Lower lobe of right lung (tissue), 2 donors: ENCODE results near the gene RILPL1. TPM values are rescaled to one million over a fixed set of nuclear protein-coding genes. Genes with fewer than 3 reads are reported as not detected.
"Not testable (repeated sequence)": the region's sequence is repeated elsewhere in the genome, so short reads cannot be mapped to it uniquely, and the experiment has no call there.

Source experiments
- ATAC-seq, 2 donors: fragments of 200-7000 bp; cut with Tn5 transposase; one replicate each; pipeline ENCODE4 v1.9.1; 2020 to 2022; ENCODE audit warnings: mild to moderate bottlenecking in 2 of 2, moderate library complexity in 2 of 2
- DNase-seq: peaks from one replicate; pipeline ENCODE4 v3.0.0-alpha.2; 2020
- H3K27ac ChIP-seq: fragments of 200-600 bp; one replicate; pipeline ENCODE4 v1.8.0; 2022
- H3K27me3 ChIP-seq: fragments of 200-600 bp; one replicate; pipeline ENCODE4 v1.8.0; 2022; ENCODE audit warnings: low read depth
- H3K36me3 ChIP-seq: fragments of 200-600 bp; one replicate; pipeline ENCODE4 v1.8.0; 2022; ENCODE audit warnings: mild to moderate bottlenecking
- H3K4me1 ChIP-seq: fragments of 200-600 bp; one replicate; pipeline ENCODE4 v1.8.0; 2022
- H3K4me3 ChIP-seq: fragments of 200-600 bp; one replicate; pipeline ENCODE4 v1.8.0; 2022; ENCODE audit warnings: mild to moderate bottlenecking
- H3K9me3 ChIP-seq: fragments of 200-600 bp; one replicate; pipeline ENCODE4 v1.8.0; 2022
- intact Hi-C: fragments of 100-400 bp; cut with DNase I; formaldehyde crosslinking; loops from one replicate; pipeline ENCODE4 v1.11.0; 2022
- long read RNA-seq: library from polyadenylated mRNA; unstranded; transcript quantifications from one replicate; pipeline ENCODE4 v2.0.0, GENCODE V29; 2021
- total RNA-seq: library from RNA; stranded (reverse); fragmentation: NEBNext Ultra II Directional; extraction: Animal tissue kit (Norgen Biotek cat#: 25700); gene quantifications from one replicate; pipeline ENCODE4 v1.2.1, GENCODE V29; 2021
- TF ChIP-seq, protein P1 (sequence below): fragments of 200-600 bp; IDR thresholded peaks from one replicate; pipeline ENCODE4 v1.8.0; 2022; ENCODE audit warnings: antibody characterized with exemption, mild to moderate bottlenecking
- donor health status: DM: no; HTN: yes; CAD: no; lungs with severe emphysema.

RILPL1 gene, protein sequence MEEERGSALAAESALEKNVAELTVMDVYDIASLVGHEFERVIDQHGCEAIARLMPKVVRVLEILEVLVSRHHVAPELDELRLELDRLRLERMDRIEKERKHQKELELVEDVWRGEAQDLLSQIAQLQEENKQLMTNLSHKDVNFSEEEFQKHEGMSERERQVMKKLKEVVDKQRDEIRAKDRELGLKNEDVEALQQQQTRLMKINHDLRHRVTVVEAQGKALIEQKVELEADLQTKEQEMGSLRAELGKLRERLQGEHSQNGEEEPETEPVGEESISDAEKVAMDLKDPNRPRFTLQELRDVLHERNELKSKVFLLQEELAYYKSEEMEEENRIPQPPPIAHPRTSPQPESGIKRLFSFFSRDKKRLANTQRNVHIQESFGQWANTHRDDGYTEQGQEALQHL
- total RNA-seq, result 14.4 TPM
- long read RNA-seq, transcript RILPL1-202 (7 exons, 3,932 nt), result major isoform, 22 of 39 reads
- long read RNA-seq, partial matches to known transcripts, result 7 of 39 reads
- long read RNA-seq, other reads (novel, unspliced or antisense), result 10 of 39 reads

DNA sequence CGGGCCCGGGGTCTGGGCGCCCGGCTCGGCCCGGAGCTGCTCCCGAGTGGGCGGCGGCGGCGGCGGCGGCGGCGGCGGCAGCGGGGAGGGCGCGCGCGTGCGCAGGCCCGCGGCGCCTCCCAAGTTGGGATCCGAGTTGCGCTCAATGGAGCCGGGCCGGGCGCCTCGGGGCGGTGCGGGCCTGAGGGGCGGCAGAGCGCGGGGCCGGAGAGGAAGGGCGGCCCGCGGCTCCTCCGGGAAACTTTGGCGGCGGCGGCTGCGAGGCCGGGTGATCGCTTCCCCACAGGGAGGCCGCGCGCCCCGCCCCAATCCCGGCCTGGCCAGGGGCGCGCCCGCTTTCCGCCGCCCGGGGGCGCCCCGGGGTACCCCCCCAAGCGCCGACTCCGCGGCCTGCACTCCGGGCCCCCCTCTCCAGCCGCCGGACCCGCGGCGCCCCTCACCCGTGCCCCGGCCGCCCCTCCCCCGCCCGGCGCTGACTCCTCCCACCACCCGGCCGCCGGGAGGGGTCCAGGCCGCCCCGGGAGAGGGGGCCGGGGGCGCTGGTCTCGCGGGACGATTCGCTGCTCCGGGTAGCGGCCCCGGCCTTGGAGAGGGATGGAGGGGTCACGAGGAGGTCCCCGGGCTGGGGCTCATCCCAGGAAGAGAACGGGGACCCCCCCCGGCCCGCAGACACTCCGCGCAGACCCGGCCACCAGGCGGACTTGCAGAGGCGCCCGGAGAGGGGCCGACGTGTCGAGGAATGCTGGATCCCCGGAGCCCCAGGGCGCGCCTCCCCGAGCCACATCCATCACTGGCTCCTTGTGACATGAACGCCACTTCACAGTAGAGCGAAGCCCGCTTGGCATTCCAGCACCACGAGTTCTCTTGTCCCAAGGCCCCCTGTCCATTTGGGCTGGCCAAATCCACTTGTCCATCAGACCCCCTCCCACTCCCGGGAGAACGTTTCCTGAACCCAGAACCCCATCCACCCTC, at the start of gene RILPL1:
Gene RILPL1, minus strand, starts transcription at position 48 of the 972 bp plus-strand sequence. CDS start 237 bp downstream, outside the sequence.
- peak; percentile 67 for DNase-seq
- TF ChIP-seq, protein P1, sequence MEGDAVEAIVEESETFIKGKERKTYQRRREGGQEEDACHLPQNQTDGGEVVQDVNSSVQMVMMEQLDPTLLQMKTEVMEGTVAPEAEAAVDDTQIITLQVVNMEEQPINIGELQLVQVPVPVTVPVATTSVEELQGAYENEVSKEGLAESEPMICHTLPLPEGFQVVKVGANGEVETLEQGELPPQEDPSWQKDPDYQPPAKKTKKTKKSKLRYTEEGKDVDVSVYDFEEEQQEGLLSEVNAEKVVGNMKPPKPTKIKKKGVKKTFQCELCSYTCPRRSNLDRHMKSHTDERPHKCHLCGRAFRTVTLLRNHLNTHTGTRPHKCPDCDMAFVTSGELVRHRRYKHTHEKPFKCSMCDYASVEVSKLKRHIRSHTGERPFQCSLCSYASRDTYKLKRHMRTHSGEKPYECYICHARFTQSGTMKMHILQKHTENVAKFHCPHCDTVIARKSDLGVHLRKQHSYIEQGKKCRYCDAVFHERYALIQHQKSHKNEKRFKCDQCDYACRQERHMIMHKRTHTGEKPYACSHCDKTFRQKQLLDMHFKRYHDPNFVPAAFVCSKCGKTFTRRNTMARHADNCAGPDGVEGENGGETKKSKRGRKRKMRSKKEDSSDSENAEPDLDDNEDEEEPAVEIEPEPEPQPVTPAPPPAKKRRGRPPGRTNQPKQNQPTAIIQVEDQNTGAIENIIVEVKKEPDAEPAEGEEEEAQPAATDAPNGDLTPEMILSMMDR, result peak; percentile 6

DNA sequence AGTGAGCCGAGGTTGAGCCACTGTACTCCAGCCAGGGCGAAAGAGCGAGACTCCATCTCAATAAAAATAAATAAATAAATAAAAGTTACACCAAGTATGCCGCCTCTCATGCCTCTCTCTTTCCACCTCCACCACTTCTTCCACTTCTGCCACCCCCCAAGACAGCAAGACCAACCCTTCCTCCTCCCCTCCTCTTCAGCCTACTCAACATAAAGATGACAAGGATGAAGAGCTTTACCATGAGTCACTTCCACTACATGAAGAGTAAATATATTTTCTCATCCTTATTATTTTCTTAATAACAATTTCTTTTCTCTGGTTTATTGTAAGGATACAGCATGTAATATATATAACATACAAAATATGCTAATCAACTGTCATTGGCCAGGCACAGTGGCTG, 47.3 kb upstream of the RILPL1 start:
- Histone ChIP-seq H3K36me3 (no peaks in the 10 kb centered on the region), H3K27me3 (no peaks in the 10 kb centered on the region), H3K27ac (no peak overlapping the region), H3K9me3 (no peaks in the 10 kb centered on the region), H3K4me3 (no peak overlapping the region), H3K4me1 (peaks cover 26% of the 10 kb centered on the region)
- TF ChIP-seq, protein P1, result no peak
- intact Hi-C loops, result no loop called here
- DNase-seq, result no peak
- no peak for ATAC-seq

More for the DNA sequence above, at the start of gene RILPL1:
- Histone ChIP-seq H3K27ac (peak within 1 kb of the TSS; percentile 81), H3K27me3 (no peaks in the 10 kb centered on the region), H3K36me3 (no peaks in the 10 kb centered on the region), H3K9me3 (no peaks in the 10 kb centered on the region), H3K4me1 (peaks cover 36% of the 10 kb centered on the region), H3K4me3 (peak within 1 kb of the TSS; percentile 82)
- peak; percentile 84 for ATAC-seq
- intact Hi-C loops, result no loop called here

DNA sequence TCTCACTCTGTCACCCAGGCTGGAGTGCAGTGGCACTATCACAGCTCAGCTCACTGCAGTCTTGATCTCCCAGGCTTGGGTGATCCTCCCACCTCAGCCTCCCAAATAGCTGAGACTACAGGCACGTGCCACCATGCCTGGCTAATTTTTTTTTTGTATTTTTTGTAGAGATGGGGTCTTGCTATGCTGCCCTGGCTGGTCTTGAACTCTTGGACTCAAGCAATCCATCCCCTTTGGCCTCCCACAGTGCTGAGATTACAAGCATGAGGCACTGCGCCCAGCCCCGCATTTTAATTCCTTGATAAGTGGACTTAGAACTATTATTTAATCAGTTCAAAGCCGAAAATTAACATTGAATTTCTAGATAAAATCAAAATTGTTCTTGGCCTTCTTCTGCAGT, 45.3 kb upstream of the RILPL1 start:
- ATAC-seq, H3K36me3 ChIP-seq, H3K9me3 ChIP-seq, H3K4me3 ChIP-seq, intact Hi-C loops, DNase-seq, H3K27ac ChIP-seq, H3K27me3 ChIP-seq: not testable (repeated sequence)
- H3K4me1 ChIP-seq, result peaks cover 18% of the 10 kb centered on the region

DNA sequence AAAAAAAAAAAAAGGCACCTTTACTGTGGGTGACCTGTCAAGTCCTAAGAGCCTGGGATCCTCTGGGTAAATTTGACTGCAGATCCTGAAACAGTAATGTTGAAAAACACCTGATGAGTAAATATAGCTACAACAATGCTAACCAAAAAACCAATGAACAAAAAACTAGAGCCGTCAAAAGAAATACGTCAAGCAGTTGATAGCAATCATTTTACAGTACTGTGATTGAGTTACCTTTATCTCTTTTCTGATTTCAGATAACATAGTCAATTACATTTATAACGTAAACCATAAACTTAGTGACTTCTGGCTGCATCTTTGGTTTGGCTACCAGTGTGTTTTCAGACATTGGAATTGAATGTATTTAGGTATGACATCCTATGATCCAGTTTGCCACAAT, 44.7 kb upstream of the RILPL1 start:
- no peak overlapping the region for H3K4me3 ChIP-seq
- H3K27ac ChIP-seq, result no peak overlapping the region
- TF ChIP-seq, protein P1, result no peak
- no peak for DNase-seq
- intact Hi-C loops, result no loop called here
- H3K36me3 ChIP-seq, result no peaks in the 10 kb centered on the region
- peaks cover 16% of the 10 kb centered on the region for H3K4me1 ChIP-seq
- ATAC-seq, result no peak
- no peaks in the 10 kb centered on the region for H3K9me3 ChIP-seq
- no peaks in the 10 kb centered on the region for H3K27me3 ChIP-seq

DNA sequence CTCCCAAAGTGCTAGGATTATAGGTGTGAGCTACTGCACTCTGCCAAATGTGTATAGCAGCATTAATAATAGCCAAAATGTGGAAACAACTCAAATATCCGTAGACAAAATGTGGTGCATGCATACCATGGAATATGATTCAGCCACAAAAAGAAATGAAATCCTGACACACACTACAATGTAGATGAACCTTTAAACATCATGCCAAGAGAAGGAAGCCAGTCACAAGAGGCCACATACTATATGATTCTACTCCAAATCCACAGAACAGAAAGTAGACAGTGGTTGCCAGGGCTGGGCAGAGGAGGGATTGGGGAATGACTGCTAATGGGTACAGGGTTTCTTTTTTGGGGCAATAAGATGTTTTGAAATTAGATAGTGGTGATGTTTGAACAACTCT, 43.1 kb upstream of the RILPL1 start:
- intact Hi-C loops, result no loop called here
- Histone ChIP-seq H3K4me3 (no peak overlapping the region), H3K36me3 (no peaks in the 10 kb centered on the region), H3K4me1 (no peaks in the 10 kb centered on the region), H3K9me3 (no peaks in the 10 kb centered on the region), H3K27ac (no peak overlapping the region), H3K27me3 (no peaks in the 10 kb centered on the region)
- TF ChIP-seq, protein P1, result no peak
- ATAC-seq, result no peak
- DNase-seq, result no peak
